GM12878 (cell line): Measurements from ENCODE around the gene AQP3. TPM values are rescaled to one million over a fixed set of nuclear protein-coding genes. Genes with fewer than 3 reads are reported as not detected.

ENCODE experiments used
- ATAC-seq: fragments of 200-7000 bp; cut with Tn5 transposase; 3 replicates; pipeline ENCODE4 v1.9.1; 2020; ENCODE audit warnings: mild to moderate bottlenecking, moderate library complexity
- BruUV-seq: library from RNA; stranded (reverse); fragments of 400-500 nt; replicated peaks from 2 replicates; lab custom pipeline; 2021; lab: Mats Ljungman, UMichigan
- CTCF ChIA-PET: fragments of 300-600 bp; sonication (Branson Sonifier 250); formaldehyde crosslinking; extraction: SDS; loops from one replicate; lab custom pipeline; 2021; ENCODE audit warnings: inconsistent platforms; lab: Yijun Ruan, JAX
- POLR2A ChIA-PET: fragments of 350-600 bp; formaldehyde crosslinking; extraction: SDS; loops from one replicate; lab custom pipeline; 2021; ENCODE audit warnings: inconsistent platforms; lab: Charles Lee
- RAD21 ChIA-PET: fragments of 300-600 bp; sonication (Branson Sonifier 250); formaldehyde crosslinking; loops from one replicate; lab custom pipeline; 2023; ENCODE audit warnings: antibody characterized with exemption; ENCODE audit not compliant: unreplicated experiment; lab: Charles Lee
- SMC1A ChIA-PET: fragments of 300-600 bp; sonication (Branson Sonifier 250); formaldehyde crosslinking; loops from one replicate; lab custom pipeline; 2023; ENCODE audit not compliant: unreplicated experiment, uncharacterized antibody; lab: Charles Lee
- DNase-seq: peaks from one replicate; pipeline ENCODE4 v3.0.0-alpha.2; 2011; ENCODE audit warnings: low read depth, low spot score
- FAIRE-seq: peaks from 3 replicates; lab custom pipeline; 2011; peaks lifted over from hg19 to GRCh38; lab: Jason Lieb, UNC
- H2AFZ ChIP-seq: 2 replicates; pipeline ENCODE4 v1.6.0; 2011; ENCODE audit warnings: low read depth, low read length, control low read depth; ENCODE audit not compliant: control insufficient read depth
- H3K27ac ChIP-seq: 2 replicates; pipeline ENCODE4 v1.5.1; 2011; ENCODE audit warnings: control low read depth; ENCODE audit not compliant: control insufficient read depth, insufficient read depth
- H3K27me3 ChIP-seq, 2 experiments: replicated peaks in 1 of 2; 2 replicates each; pipeline versions ENCODE4 v1.6.0 to v1.6.1; 2011; ENCODE audit warnings: low read length in 1 of 2; ENCODE audit not compliant: control insufficient read depth in 2 of 2, insufficient read depth in 2 of 2
- H3K36me3 ChIP-seq, 2 experiments: 2 replicates each; pipeline ENCODE4 v1.5.1; 2011; ENCODE audit warnings: low read length in 1 of 2; ENCODE audit not compliant: control insufficient read depth in 2 of 2, insufficient read depth in 2 of 2
- H3K4me1 ChIP-seq: 2 replicates; pipeline ENCODE4 v1.6.1; 2011; ENCODE audit warnings: mild to moderate bottlenecking, low read length, moderate library complexity, mixed read lengths; ENCODE audit not compliant: control insufficient read depth, insufficient read depth
- H3K4me2 ChIP-seq: 2 replicates; pipeline ENCODE4 v1.6.0; 2011; ENCODE audit warnings: control low read depth; ENCODE audit not compliant: control insufficient read depth, insufficient read depth
- H3K4me3 ChIP-seq: fragments of 200-600 bp; sonication (generic); 2 replicates; pipeline ENCODE4 v1.5.1; 2016
- H3K79me2 ChIP-seq: 2 replicates; pipeline ENCODE4 v1.6.0; 2011; ENCODE audit warnings: low read length; ENCODE audit not compliant: control insufficient read depth, insufficient read depth
- H3K9ac ChIP-seq: 2 replicates; pipeline ENCODE4 v1.8.0; 2011; ENCODE audit warnings: low read length, control low read depth, mixed read lengths; ENCODE audit not compliant: control insufficient read depth, insufficient read depth
- H3K9me3 ChIP-seq: replicated peaks from 3 replicates; pipeline ENCODE4 v1.5.1; 2011; ENCODE audit warnings: mild to moderate bottlenecking, low read length; ENCODE audit not compliant: control insufficient read depth, insufficient read depth
- H4K20me1 ChIP-seq: 2 replicates; pipeline ENCODE4 v1.6.0; 2011; ENCODE audit not compliant: control insufficient read depth, insufficient read depth
- ATF2 ChIP-seq: IDR thresholded peaks from 2 replicates; pipeline ENCODE4 v1.6.1; 2012; ENCODE audit warnings: low read length, inconsistent platforms
- DPF2 ChIP-seq: fragments of 450-650 bp; IDR thresholded peaks from 2 replicates; pipeline ENCODE4 v1.6.1; 2017; ENCODE audit warnings: mild to moderate bottlenecking
- ELK1 ChIP-seq: IDR thresholded peaks from 2 replicates; pipeline ENCODE4 v1.6.1; 2012; ENCODE audit warnings: low read depth, low read length, improper control_type of control experiment
- GABPA ChIP-seq: IDR thresholded peaks from 2 replicates; pipeline ENCODE4 v1.6.1; 2014; ENCODE audit warnings: antibody characterized with exemption, low read depth, mild to moderate bottlenecking, inconsistent platforms
- MTA2 ChIP-seq: fragments of 450-650 bp; IDR thresholded peaks from 2 replicates; pipeline ENCODE4 v1.6.1; 2016; ENCODE audit warnings: low read depth, mild to moderate bottlenecking, moderate library complexity
- NFYB ChIP-seq: IDR thresholded peaks from 2 replicates; pipeline ENCODE4 v1.6.1; 2011; ENCODE audit warnings: low read depth, mild to moderate bottlenecking, low read length, improper control_type of control experiment, moderate library complexity; ENCODE audit not compliant: insufficient read depth
- RAD21 ChIP-seq: IDR thresholded peaks from 2 replicates; pipeline ENCODE4 v1.6.1; 2011; ENCODE audit warnings: mild to moderate bottlenecking, low read depth, low read length, moderate library complexity; ENCODE audit not compliant: insufficient read depth
- SIX5 ChIP-seq: IDR thresholded peaks from 2 replicates; pipeline ENCODE4 v1.6.1; 2011; ENCODE audit warnings: mild to moderate bottlenecking, low read depth, low read length, moderate library complexity; ENCODE audit not compliant: severe bottlenecking
- STAT3 ChIP-seq: IDR thresholded peaks from 2 replicates; pipeline ENCODE4 v1.6.1; 2011; ENCODE audit warnings: low read depth, low read length, improper control_type of control experiment
- TCF7 ChIP-seq: IDR thresholded peaks from 2 replicates; pipeline ENCODE4 v1.6.1; 2014; ENCODE audit warnings: antibody characterized with exemption, borderline replicate concordance
- ZSCAN29 ChIP-seq: fragments of 450-650 bp; IDR thresholded peaks from 2 replicates; pipeline ENCODE4 v1.6.1; 2017; ENCODE audit warnings: mild to moderate bottlenecking, moderate library complexity
- WGBS: methylation state at CpG from one replicate; pipeline ENCODE4 v1.1.6; 2016; ENCODE audit warnings: low lambda C conversion rate; ENCODE audit not compliant: insufficient replicate concordance, insufficient coverage; ENCODE audit errors: missing lambda C conversion rate; 5-methylcytosine and 5-hydroxymethylcytosine counted together
- in situ Hi-C: fragments of 300-500 bp; cut with MboI; formaldehyde crosslinking; loops from 9 replicates; pipeline ENCODE4 v1.14.3; 2018; ENCODE audit warnings: mixed read lengths
- intact Hi-C: fragments of 100-400 bp; cut with micrococcal nuclease; formaldehyde crosslinking; loops from one replicate; pipeline ENCODE4 v1.14.2; 2022; ENCODE audit not compliant: unreplicated experiment
- polyA plus RNA-seq, 11 experiments: library from polyadenylated mRNA; depleted of rRNA in 4 of 11; unstranded in 6 of 11; stranded (reverse) in 5 of 11; fragments of >200 nt; fragmentation: Nextera tagmentation in 4 of 11; fragmentation: Illumina TruSeq in 1 of 11; extraction: Ambion mirVana in 4 of 11; extraction: Trizol in 1 of 11; gene quantifications; 1 replicate in 1 of 11; 2 replicates in 10 of 11; pipeline versions ENCODE4 v1.2.1 to v1.2.3, GENCODE V29; 2011 to 2016; ENCODE audit warnings: inconsistent platforms in 2 of 11, missing spikeins in 2 of 11, low read depth in 1 of 11
- total RNA-seq, 4 experiments: library from RNA; depleted of rRNA in 3 of 4; stranded (reverse); fragments of >200 nt in 3 of 4; fragmentation: Illumina TruSeq in 1 of 4; extraction: Trizol in 1 of 4; gene quantifications; 2 replicates each; pipeline versions ENCODE4 v1.2.1 to v1.2.3, GENCODE V29; 2013 to 2021

Gene AQP3
- total and polyA plus RNA-seq, 10 of the 15 experiments (the other 5 are each of a cell fraction or from before 2014, with no cell fraction given): 0.60 to 11.8 (median 4.5) TPM

- Histone ChIP-seq H3K27me3 (no peaks in the 10 kb centered on the region), H3K4me1 (no peaks in the 10 kb centered on the region), H3K36me3 (peaks cover 45 to 62% of the 10 kb centered on the region in 2 experiments), H3K9me3 (no peaks in the 10 kb centered on the region), H3K4me2 (no peak overlapping the region), H3K27ac (no peak overlapping the region), H3K9ac (no peak overlapping the region), H3K79me2 (no peaks in the 10 kb centered on the region), H4K20me1 (no peaks in the 10 kb centered on the region), H2AFZ (no peak overlapping the region), H3K4me3 (no peak overlapping the region)
- WGBS: 97% methylated on average over 25 of the region's 27 CpGs
- in situ Hi-C loops: no loop called here
- no TSS peak for BruUV-seq
- DNase-seq (no peak), FAIRE-seq (no peak), ATAC-seq (no peak)
- ChIA-PET CTCF (interaction anchor here (0.9 to 14.3 kb wide), 27 partner anchors 7 to 190 kb away, joined by 3 to 154 read pairs (median 5); partner anchors contain the start of genes AQP3 and NOL6), POLR2A (no interaction called here), RAD21 (interaction anchor here (0.9 to 3.8 kb wide), 9 partner anchors 8 to 92 kb away, joined by 3 to 39 read pairs (median 9); partner anchors contain the start of gene AQP3), SMC1A (interaction anchor here (1.1 to 2.6 kb wide), 5 partner anchors 9 to 179 kb away, joined by 4 to 17 read pairs (median 9); no protein-coding TSS in a partner anchor)
- TF ChIP-seq STAT3: no peak
- TF ChIP-seq SIX5: no peak
- TF ChIP-seq TCF7: no peak
- intact Hi-C loops: loop anchor here (1.0 kb wide), 1 partner anchor 63 kb away; no protein-coding TSS in a partner anchor
Observed at GRCh38 chr9:33465596-33466564, 18.5 kb upstream of the AQP3 start.

- POLR2A ChIA-PET: interaction anchor here (0.6 to 2.2 kb wide), 2 partner anchors 9 to 461 kb away, joined by 5 to 12 read pairs; partner anchors contain the start of gene NOL6
- no TSS peak for BruUV-seq
- TF ChIP-seq ELK1: no peak
- TF ChIP-seq GABPA: no peak
- TF ChIP-seq RAD21: no peak
- TF ChIP-seq NFYB: no peak
- no peak for TF ChIP-seq ATF2
- no peak for TF ChIP-seq DPF2
- TF ChIP-seq ZSCAN29: no peak
- no peak for TF ChIP-seq MTA2
Observed at GRCh38 chr9:33465096-33465495, 17.7 kb upstream of the AQP3 start.

More at GRCh38 chr9:33465096-33465495, 17.7 kb upstream of the AQP3 start:
- Histone ChIP-seq H3K9ac (no peak overlapping the region), H3K36me3 (peaks cover 45 to 62% of the 10 kb centered on the region in 2 experiments), H3K4me3 (no peak overlapping the region), H3K27ac (no peak overlapping the region), H3K4me2 (no peak overlapping the region), H2AFZ (no peak overlapping the region), H4K20me1 (no peaks in the 10 kb centered on the region), H3K79me2 (no peaks in the 10 kb centered on the region), H3K9me3 (no peaks in the 10 kb centered on the region), H3K4me1 (no peaks in the 10 kb centered on the region), H3K27me3 (no peaks in the 10 kb centered on the region)
- ChIA-PET SMC1A (interaction anchor here (0.9 to 1.8 kb wide), 4 partner anchors 11 to 90 kb away, joined by 3 to 4 read pairs (median 3); no protein-coding TSS in a partner anchor), CTCF (interaction anchor here (0.7 to 14.3 kb wide), 8 partner anchors 7 to 91 kb away, joined by 3 to 154 read pairs (median 18); partner anchors contain the start of genes AQP3, AQP7 and NOL6), RAD21 (interaction anchor here (1.0 to 1.6 kb wide), 2 partner anchors 12 to 90 kb away, joined by 3 to 6 read pairs; no protein-coding TSS in a partner anchor)
- ATAC-seq (no peak), FAIRE-seq (no peak), DNase-seq (no peak)
- intact Hi-C loops: no loop called here
- WGBS: 100% methylated on average over 9 of the region's 9 CpGs
- in situ Hi-C loops: no loop called here
